H1 (cell line): Measurements from ENCODE around the gene CARM1. TPM values are rescaled to one million over a fixed set of nuclear protein-coding genes. Genes with fewer than 3 reads are reported as not detected.

Experiments
- POLR2A ChIP-seq, 2 experiments: IDR thresholded peaks; 1 replicate in 1 of 2; 2 replicates in 1 of 2; pipeline ENCODE4 v1.6.1; 2011; ENCODE audit warnings: low read depth in 2 of 2, low read length in 2 of 2, mild to moderate bottlenecking in 2 of 2; ENCODE audit errors: control extremely low read depth in 1 of 2
- polyA plus RNA-seq, 7 experiments: library from polyadenylated mRNA; depleted of rRNA in 3 of 7; stranded (reverse) in 5 of 7; unstranded in 2 of 7; fragments of >200 nt in 5 of 7; fragments of 200-250 nt in 2 of 7; gene quantifications; 1 replicate in 5 of 7; 2 replicates in 1 of 7; 4 replicates in 1 of 7; pipeline versions ENCODE4 v1.2.1 to v1.2.3, GENCODE V29; 2011 to 2013; ENCODE audit warnings: missing spikeins in 2 of 7, mixed read lengths in 2 of 7
- total RNA-seq: library from RNA; stranded (reverse); fragmentation: NEBNext Ultra II Directional; extraction: Animal tissue kit (Norgen Biotek cat#: 25700); gene quantifications from 2 replicates; pipeline ENCODE4 v1.2.1, GENCODE V29; 2021
- TF ChIP-seq, protein P1 (sequence below): IDR thresholded peaks from 2 replicates; pipeline ENCODE4 v1.6.1; 2011; ENCODE audit warnings: low read length, improper control_type of control experiment

The CARM1 gene
- total and polyA plus RNA-seq, 2 of the 8 experiments (the other 6 are each of a cell fraction or from before 2014, with no cell fraction given), result 134 to 164 TPM

- TF ChIP-seq, protein P1, sequence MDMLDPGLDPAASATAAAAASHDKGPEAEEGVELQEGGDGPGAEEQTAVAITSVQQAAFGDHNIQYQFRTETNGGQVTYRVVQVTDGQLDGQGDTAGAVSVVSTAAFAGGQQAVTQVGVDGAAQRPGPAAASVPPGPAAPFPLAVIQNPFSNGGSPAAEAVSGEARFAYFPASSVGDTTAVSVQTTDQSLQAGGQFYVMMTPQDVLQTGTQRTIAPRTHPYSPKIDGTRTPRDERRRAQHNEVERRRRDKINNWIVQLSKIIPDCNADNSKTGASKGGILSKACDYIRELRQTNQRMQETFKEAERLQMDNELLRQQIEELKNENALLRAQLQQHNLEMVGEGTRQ, result no peak
- TF ChIP-seq POLR2A (IDR thresholded peaks at IDR 0.05; ENCODE audit: control extremely low read depth in 1 of 2, low read depth in 2 of 2, low read length in 2 of 2), result no peak; a peak in 1 of 3 replicates
Observed at GRCh38 chr19:10920781-10921180, 49.4 kb downstream of the CARM1 start (continued).
